ENCODE results near the gene CSF2. TPM values are rescaled to one million over a fixed set of nuclear protein-coding genes. Genes with fewer than 3 reads are reported as not detected.

The CSF2 gene
- total RNA-seq, 1 donor from 2014 or later: not detected

GRCh38 chr5:132060501-132061161, 13.0 kb upstream of the CSF2 start, which contains the start of gene IL3:
TSS of gene IL3 (plus strand) at chr5:132060655. CDS start at chr5:132060707, 52 bp downstream.
- Mint-ChIP-seq H3K27ac (ENCODE audit: unreplicated experiment) (no peak within 1 kb of the TSS), H3K36me3 (ENCODE audit: low read depth, unreplicated experiment) (no peaks in the 10 kb centered on the region), H3K9me3 (ENCODE audit: unreplicated experiment) (no peaks in the 10 kb centered on the region), H3K4me1 (ENCODE audit: unreplicated experiment) (no peaks in the 10 kb centered on the region), H3K4me3 (ENCODE audit: unreplicated experiment) (peak within 1 kb of the TSS; percentile 56), H3K27me3 (ENCODE audit: unreplicated experiment) (peaks cover 10% of the 10 kb centered on the region)
- DNase-seq (ENCODE audit: low spot score): no peak
- TF ChIP-seq CTCF (IDR thresholded peaks at IDR 0.05; ENCODE audit: unreplicated experiment): no peak

- H3K4me1 Mint-ChIP-seq (ENCODE audit: unreplicated experiment): no peaks in the 10 kb centered on the region
- H3K27ac Mint-ChIP-seq (ENCODE audit: unreplicated experiment): no peak overlapping the region
Measured at GRCh38 chr5:132063090-132063911, 10.3 kb upstream of the CSF2 start.

GRCh38 chr5:132064140-132064539, 9.4 kb upstream of the CSF2 start:
- no peaks in the 10 kb centered on the region for H3K4me1 Mint-ChIP-seq (ENCODE audit: unreplicated experiment)
- peaks cover 14% of the 10 kb centered on the region for H3K27me3 Mint-ChIP-seq (ENCODE audit: unreplicated experiment)
- no peaks in the 10 kb centered on the region for H3K9me3 Mint-ChIP-seq (ENCODE audit: unreplicated experiment)
- no peak for DNase-seq (ENCODE audit: low spot score)
- H3K4me3 Mint-ChIP-seq (ENCODE audit: unreplicated experiment): no peak overlapping the region
- H3K27ac Mint-ChIP-seq (ENCODE audit: unreplicated experiment): no peak overlapping the region
- no peaks in the 10 kb centered on the region for H3K36me3 Mint-ChIP-seq (ENCODE audit: low read depth, unreplicated experiment)
- TF ChIP-seq CTCF (IDR thresholded peaks at IDR 0.05; ENCODE audit: unreplicated experiment): no peak

More at GRCh38 chr5:132063090-132063911, 10.3 kb upstream of the CSF2 start:
- no peak overlapping the region for H3K4me3 Mint-ChIP-seq (ENCODE audit: unreplicated experiment)
- peaks cover 13% of the 10 kb centered on the region for H3K27me3 Mint-ChIP-seq (ENCODE audit: unreplicated experiment)
- peak; percentile 91 for TF ChIP-seq CTCF (IDR thresholded peaks at IDR 0.05; ENCODE audit: unreplicated experiment)
- no peaks in the 10 kb centered on the region for H3K9me3 Mint-ChIP-seq (ENCODE audit: unreplicated experiment)
- peak; percentile 86 for DNase-seq (ENCODE audit: low spot score)
- no peaks in the 10 kb centered on the region for H3K36me3 Mint-ChIP-seq (ENCODE audit: low read depth, unreplicated experiment)

GRCh38 chr5:132064738-132065331, 8.8 kb upstream of the CSF2 start:
- Mint-ChIP-seq H3K27me3 (ENCODE audit: unreplicated experiment) (peaks cover 12% of the 10 kb centered on the region), H3K36me3 (ENCODE audit: low read depth, unreplicated experiment) (no peaks in the 10 kb centered on the region), H3K4me1 (ENCODE audit: unreplicated experiment) (no peaks in the 10 kb centered on the region), H3K4me3 (ENCODE audit: unreplicated experiment) (no peak overlapping the region), H3K27ac (ENCODE audit: unreplicated experiment) (no peak overlapping the region), H3K9me3 (ENCODE audit: unreplicated experiment) (no peaks in the 10 kb centered on the region)
- peak; percentile 91 for DNase-seq (ENCODE audit: low spot score)
- TF ChIP-seq CTCF (IDR thresholded peaks at IDR 0.05; ENCODE audit: unreplicated experiment): peak; percentile 91

Measured in endothelial cell (in vitro differentiated cells).